GM11168 (cell line): Measurements from ENCODE around the gene ATG2A.

Experiments
- in situ Hi-C: fragments of 300-500 bp; cut with MboI; formaldehyde crosslinking; loops from one replicate; pipeline ENCODE4 v1.12.0; 2022; ENCODE audit warnings: low sequenced_read_pairs; ENCODE audit not compliant: unreplicated experiment

Gene ATG2A

DNA sequence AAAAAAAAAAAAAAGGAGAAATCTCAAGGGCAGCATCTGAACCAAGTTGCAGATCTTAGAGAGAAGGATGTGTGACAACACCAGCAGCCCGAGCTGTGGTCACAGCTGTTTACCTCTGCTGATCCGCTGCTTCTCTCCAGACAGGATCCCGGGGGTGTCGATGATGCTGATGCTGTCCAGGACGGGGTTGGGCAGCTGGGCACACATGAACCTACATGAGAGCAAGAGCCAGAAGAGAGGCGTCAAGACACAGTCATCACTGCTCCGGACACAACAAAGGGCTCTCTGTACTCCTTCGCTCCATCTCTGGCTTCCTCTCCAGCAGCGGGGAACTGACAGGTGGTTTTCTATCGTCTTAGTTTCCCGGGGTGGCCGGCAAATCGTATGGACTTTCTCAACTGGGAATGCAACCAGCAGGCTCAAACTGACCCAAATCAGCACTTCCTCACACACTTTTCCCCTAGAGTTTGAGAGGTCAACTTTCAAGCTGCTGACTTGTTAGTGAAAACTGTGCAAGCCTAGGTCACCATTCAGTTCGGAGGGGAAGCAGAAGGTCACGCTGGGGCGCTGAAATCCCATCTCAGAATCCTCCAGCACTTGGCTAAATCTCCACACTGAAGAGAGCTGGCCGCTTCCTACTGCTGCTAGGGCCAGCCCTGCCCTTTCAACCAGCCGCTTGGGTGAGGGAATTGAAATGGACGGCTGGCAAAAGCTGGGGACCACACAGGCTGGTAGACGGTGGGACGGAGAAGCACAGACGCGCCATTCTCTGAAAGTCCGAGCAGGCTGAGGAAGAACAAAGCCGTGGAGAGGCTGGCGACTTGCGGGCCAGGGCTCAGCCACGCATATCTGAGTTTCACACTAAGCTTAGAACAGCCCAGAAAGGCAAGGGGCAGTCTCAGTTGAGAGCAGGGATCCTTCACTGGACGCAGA is 42.4 kb downstream of the ATG2A start:
- in situ Hi-C loops = no loop called here

DNA sequence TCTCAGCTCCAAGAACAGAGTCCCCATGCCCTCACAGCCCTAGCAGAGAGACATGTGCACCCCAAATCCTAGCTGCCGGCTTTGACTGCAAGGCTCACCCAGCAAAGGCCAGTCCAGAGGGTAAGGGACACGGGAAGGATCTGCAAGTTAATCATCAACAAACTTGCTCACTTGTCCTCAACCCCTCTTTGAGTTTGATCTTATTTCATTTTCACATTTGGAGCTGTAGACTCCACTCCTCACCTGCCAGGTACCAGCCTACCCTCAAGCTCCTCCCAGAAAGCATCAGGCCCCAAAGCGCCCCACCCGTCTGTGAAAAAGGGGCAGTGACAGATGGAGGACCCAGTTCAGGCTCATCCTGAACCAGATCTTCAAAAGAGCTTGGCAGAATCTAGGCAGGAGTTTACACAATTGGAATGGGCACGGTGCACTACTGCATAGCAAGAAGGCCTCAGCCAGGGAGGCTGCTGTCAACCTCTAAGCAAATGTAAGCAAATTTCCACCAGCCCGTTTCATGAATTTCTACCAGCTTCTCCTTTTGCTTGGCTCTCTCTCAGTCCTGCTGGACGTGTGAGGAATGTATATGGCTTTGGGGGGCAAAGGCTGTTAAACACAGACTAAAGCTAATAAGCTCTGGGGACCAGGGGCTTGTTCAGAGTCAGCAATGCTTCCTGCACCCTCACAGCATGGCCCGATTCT is 44.1 kb downstream of the ATG2A start:
- in situ Hi-C loops = no loop called here

- in situ Hi-C loops = no loop called here
Measured at GRCh38 chr11:64871492-64871891, 45.5 kb downstream of the ATG2A start.

GRCh38 chr11:64870893-64871466 is 46.0 kb downstream of the ATG2A start:
- in situ Hi-C loops = no loop called here

DNA sequence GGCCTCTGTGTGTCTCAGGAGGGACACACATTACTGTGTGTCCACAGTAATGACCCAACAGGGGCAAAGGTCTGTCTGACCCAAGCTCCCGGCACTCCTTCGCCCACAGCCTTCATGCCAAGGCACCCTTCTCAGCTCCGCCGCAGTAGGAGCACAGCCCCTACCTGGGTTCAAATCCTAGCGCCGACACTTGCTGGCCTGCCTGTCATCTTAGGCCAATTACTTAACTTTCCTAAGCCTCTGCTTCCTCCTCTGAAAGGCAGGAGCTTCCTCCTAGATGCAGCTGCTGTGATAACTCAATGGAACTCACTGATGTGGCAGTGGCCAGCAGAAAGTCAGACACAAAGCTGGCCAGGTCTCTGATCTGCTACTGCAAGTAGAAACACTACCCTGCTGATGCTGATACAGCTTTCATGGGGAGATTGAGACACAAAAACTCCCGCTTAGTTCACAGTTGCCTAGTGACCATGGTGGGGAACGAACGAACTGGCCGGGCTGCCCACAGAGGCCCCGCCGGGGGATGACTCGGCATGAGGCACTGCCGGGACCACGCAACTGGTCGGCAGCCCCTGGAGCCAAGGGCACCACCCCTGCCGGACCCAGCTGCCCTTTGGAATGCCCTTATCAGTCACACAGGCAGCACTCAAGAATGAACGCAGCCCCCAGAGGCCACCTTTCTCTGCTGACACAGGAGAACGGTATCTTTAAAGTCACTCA is 46.7 kb downstream of the ATG2A start:
- in situ Hi-C loops = no loop called here

- in situ Hi-C loops = no loop called here
Measured at GRCh38 chr11:64869571-64870175, 47.3 kb downstream of the ATG2A start.

DNA sequence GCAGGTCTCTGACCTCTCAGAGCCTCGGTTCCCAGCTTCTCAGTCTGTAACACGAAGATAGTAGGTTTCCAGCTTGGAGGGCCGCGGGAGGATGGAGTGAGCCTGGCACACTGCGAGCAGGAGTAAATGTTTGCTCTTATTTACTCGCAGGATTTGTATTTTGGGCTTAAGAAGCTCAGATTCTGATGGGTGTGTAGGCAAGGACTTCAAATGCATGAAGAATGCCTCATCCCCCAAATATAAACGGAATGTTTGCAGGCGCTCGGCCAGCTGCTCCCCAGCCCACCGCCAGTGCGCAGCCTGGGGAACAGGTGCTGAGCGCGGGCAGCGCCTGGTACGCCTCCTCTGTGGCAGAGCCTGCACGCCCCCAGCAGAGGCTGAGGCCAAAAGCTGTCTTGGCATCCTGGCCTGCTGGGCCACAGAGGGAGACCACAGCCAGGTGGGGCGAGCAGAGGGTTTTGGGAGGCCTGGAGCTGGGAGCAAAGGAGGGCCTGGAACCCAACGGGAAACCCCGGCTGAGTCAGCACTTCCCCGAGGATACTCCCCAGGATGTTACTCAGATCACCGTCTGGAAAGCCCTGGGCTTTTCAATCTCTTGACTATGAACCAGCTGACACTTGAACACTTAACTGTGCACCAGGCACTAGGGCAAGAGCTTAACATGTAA is 48.0 kb downstream of the ATG2A start:
- in situ Hi-C loops = no loop called here

DNA sequence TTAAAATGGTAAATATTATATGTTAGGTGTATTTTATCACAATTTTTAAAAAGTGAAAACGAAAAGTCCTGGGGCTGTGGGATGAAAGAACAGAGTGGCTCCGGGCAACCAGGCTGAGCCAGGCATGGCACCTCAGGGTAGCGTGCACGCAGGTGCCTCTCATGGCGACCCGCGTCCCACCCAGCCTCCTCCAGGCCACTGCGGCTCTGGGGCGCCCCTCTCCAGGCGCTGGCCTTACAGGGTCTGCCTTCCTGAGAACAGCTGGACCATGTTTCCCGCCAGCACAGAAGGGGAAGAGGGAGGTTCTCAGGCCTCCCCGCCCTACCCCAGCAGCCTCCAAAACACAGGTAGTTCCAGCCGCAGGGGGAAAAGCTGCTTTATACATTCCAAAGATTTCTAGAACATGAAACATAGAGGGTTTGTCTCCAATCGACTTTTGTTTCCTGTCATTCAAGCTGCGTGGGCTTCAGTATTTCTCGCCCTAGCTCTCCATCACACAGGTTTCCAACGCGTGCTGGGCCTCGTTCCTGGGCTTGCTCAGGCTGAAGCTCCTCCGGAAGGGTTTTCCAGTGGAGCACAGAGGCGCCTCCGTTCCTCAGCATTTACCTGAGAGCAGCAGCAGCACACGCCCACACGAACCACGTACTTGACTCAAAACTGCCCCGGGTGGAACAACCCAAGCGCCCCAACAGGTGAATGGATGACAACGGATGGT is 49.1 kb downstream of the ATG2A start:
- in situ Hi-C loops = no loop called here

DNA sequence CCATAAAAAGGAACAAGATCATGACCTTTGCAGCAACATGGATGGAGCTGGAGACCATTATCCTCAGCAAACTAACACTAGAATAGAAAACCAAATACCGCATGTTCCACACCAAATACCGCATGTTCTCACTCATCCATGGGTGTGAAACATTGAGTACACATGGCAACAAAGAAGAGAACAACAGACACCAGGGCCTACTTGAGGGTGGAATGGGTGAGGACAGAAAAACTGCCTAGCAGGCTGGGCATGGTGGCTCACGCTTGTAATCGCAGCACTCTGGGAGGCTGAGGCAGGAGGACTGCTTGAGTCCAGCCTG is 50.9 kb downstream of the ATG2A start:
- in situ Hi-C loops = no loop called here

GRCh38 chr11:64865286-64866172 is 51.5 kb downstream of the ATG2A start:
- in situ Hi-C loops = no loop called here

- in situ Hi-C loops = no loop called here
Measured at GRCh38 chr11:64864473-64865285, 52.3 kb downstream of the ATG2A start.

DNA sequence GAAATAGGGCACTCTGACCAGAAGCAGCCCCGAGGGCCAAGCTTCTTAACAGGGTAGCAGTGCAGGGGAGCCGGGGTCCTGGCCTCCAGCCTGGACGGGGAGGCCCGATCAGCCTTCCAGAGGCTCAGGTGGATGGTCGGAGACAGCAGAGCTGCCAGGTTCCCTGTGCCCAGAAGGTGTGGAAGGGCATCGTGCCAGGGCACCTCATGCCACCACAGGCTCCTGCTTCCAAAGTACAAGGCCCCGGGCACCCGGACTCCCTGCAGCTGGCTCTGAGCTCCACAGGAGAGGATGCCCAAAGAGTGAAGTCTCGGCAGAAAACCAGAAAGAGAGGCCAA is 52.9 kb downstream of the ATG2A start:
- in situ Hi-C loops = no loop called here

DNA sequence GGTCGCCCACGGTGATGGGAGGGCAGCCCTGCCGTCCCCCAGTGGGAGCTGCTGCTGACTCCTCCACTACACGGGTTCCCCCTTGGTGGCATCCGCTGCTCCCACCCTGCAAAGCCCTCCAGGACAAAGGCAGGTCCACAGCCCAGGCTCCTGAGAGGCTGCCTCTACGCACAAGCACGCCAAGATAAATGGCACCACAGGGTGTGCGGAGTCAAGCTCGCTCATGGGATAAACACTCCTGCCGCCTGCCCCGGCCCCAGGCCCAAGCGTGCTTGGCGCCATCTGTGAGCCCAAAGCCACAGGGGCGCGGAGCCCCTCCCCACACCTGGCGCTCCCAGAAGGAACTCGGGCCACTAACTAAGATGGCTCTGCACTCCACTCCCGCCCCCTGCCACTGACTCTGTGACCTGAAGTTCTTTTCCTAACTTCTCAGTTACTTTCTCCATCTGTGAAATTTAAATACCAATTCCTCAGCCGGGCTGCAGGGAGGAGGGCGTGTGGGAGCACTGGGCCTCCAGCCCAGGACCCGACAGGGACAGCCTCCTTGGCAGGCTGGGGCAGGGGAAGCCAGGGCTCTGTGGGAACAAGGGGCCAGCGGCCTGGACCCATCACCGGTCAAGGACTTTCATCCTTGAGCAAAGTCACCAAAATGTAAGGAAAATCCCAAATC is 53.5 kb downstream of the ATG2A start:
- in situ Hi-C loops = no loop called here

DNA sequence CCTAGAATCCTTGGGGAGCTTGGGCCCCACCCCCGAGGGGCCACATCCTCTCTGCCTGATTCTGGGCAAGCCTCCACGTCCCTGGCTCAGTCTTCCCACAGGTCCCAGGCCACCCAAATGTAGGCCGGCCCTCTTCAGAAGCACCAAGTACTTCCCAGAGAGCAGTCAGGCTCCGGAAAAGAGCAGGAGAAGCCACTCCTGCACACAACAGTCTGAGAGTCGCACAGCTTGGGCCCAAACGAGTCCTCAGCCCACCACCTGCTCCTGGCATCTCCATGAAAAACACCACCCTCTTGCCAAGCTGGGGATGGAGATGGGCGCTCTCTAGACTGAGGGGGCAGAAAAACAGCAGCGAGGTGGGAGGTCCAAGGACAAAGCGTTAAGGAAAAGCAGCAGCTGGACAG is 54.0 kb downstream of the ATG2A start:
- in situ Hi-C loops = no loop called here

- in situ Hi-C loops = no loop called here
Measured at GRCh38 chr11:64861227-64861975, 55.6 kb downstream of the ATG2A start.
